HG02970 (cell line): ENCODE measurements around the gene TRIM56.
"Not testable (repeated sequence)": the region's sequence is repeated elsewhere in the genome, so short reads cannot be mapped to it uniquely, and the experiment has no call there.

ENCODE experiments used
- ATAC-seq: cut with Tn5 transposase; IDR thresholded peaks from one replicate; pipeline ENCODE4 v1.9.1; 2021; ENCODE audit warnings: mild to moderate bottlenecking, moderate library complexity, moderate number of reproducible peaks; ENCODE audit not compliant: unreplicated experiment, low FRiP score

The TRIM56 gene

GRCh38 chr7:101109368-101109767, 24.1 kb downstream of the TRIM56 start:
- ATAC-seq = no peak

GRCh38 chr7:101111261-101111660, 26.0 kb downstream of the TRIM56 start:
- no peak for ATAC-seq

GRCh38 chr7:101112233-101112632, 27.0 kb downstream of the TRIM56 start:
- ATAC-seq = no peak

GRCh38 chr7:101113140-101113539, 27.9 kb downstream of the TRIM56 start:
- ATAC-seq = not testable (repeated sequence)

- no peak for ATAC-seq
Measured at GRCh38 chr7:101113836-101114235, 28.6 kb downstream of the TRIM56 start.

GRCh38 chr7:101114492-101114891, 29.2 kb downstream of the TRIM56 start:
- no peak for ATAC-seq

GRCh38 chr7:101115215-101115614, 29.9 kb downstream of the TRIM56 start:
- ATAC-seq = no peak

- no peak for ATAC-seq
Measured at GRCh38 chr7:101116898-101117297, 31.6 kb downstream of the TRIM56 start.

GRCh38 chr7:101118856-101119255, 33.6 kb downstream of the TRIM56 start:
- no peak for ATAC-seq

- no peak for ATAC-seq
Measured at GRCh38 chr7:101119876-101120275, 34.6 kb downstream of the TRIM56 start.

- no peak for ATAC-seq
Measured at GRCh38 chr7:101120315-101120714, 35.0 kb downstream of the TRIM56 start.

- not testable (repeated sequence) for ATAC-seq
Measured at GRCh38 chr7:101121631-101121990, 36.3 kb downstream of the TRIM56 start.

GRCh38 chr7:101121991-101122932, 37.0 kb downstream of the TRIM56 start:
- ATAC-seq = no peak

- ATAC-seq = no peak
Measured at GRCh38 chr7:101122933-101123702, 37.8 kb downstream of the TRIM56 start.

GRCh38 chr7:101123703-101124068, 38.4 kb downstream of the TRIM56 start:
- ATAC-seq = no peak

- ATAC-seq = no peak
Measured at GRCh38 chr7:101124376-101125056, 39.2 kb downstream of the TRIM56 start.

- ATAC-seq = peak; percentile 58
Measured at GRCh38 chr7:101125989-101126650, 40.8 kb downstream of the TRIM56 start.

- ATAC-seq = peak; percentile 35
Measured at GRCh38 chr7:101126651-101127459, 41.6 kb downstream of the TRIM56 start, which contains the start of gene SERPINE1. TSS of gene SERPINE1 (plus strand) at chr7:101127104. CDS start at chr7:101128394, 1,290 bp downstream.

- no peak for ATAC-seq
Measured at GRCh38 chr7:101127460-101128039, 42.3 kb downstream of the TRIM56 start.
